Glomerular endothelial cell (primary cell): Measurements from ENCODE around the gene TAF11L4. TPM values are rescaled to one million over a fixed set of nuclear protein-coding genes. Genes with fewer than 3 reads are reported as not detected.
"Not testable (repeated sequence)": the region's sequence is repeated elsewhere in the genome, so short reads cannot be mapped to it uniquely, and the experiment has no call there.

ENCODE experiments used
- DNase-seq: peaks from one replicate; pipeline ENCODE4 v3.0.0-alpha.2; 2011; ENCODE audit warnings: low read depth, low spot score; ENCODE audit errors: extremely low read depth
- total RNA-seq: library from RNA; depleted of rRNA; stranded (reverse); fragments of >200 nt; gene quantifications from 2 replicates; pipeline ENCODE4 v1.2.3, GENCODE V29; 2015

The TAF11L4 gene
- not detected in 2 replicates for total RNA-seq

DNA sequence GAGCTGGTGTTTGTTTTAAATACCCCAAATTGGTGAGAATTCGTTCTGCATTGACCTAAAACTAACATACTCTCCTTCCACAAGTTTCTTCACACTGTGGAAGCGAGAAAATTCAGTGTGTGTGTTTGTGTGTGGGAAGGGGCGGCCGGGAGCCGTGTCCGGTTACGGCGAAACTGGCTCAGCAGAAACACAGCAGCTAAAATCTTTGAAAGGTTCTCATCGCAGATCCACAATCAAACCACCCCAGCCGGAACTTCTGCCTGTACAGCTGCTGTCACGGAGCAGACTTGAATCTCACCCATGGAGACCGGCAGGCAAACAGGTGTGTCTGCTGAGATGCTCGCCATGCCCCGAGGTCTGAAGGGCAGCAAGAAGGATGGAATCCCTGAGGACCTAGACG lies at the start of gene TAF11L4:
TSS of gene TAF11L4 (plus strand) at position 301 of the 400 bp plus-strand sequence.
- DNase-seq: not testable (repeated sequence)

DNA sequence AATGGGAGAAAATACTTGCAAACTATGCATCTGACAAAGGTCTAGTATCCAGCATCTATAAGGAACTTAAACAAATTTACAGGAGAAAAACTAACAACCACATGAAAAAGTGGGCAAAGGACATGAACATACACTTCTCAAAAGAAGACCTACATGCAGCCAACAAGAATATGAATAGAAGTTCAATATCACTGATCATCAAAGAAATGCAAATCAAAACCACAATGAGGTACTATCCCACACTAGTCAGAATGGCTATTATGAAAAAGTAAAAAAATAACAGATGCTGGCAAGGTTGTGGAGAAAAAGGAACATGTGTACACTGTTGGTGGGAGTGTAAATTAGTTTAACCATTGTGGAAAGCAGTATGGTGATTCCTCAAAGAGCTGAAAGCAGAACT lies 46.5 kb upstream of the TAF11L4 start:
- DNase-seq: not testable (repeated sequence)

DNA sequence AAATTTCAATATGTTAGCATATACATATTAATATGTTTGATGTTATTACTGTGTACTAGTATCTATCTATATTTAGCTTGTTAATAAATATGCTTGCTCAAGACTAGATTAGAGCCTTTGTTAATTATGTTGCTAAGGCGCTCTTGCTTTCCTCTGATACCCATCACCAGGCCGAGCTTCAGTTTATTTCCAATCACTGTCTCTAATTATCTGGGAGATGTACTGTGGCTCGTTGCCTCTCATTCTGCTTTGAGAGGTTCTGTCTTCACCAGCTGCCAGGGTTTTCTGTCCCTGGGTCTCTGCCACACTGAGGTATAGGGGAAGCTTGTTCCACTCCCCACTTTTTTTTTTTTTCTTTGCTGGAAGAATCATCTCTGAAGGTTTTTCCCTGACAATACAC lies 44.6 kb upstream of the TAF11L4 start:
- no peak for DNase-seq

- DNase-seq: no peak
These were observed 43.9 kb upstream of the TAF11L4 start for GRCh38 chr5:17477573-17478265.

GRCh38 chr5:17481378-17481777 lies 40.2 kb upstream of the TAF11L4 start:
- DNase-seq: no peak

- DNase-seq: no peak
These were observed 38.8 kb upstream of the TAF11L4 start for GRCh38 chr5:17482790-17483189.

DNA sequence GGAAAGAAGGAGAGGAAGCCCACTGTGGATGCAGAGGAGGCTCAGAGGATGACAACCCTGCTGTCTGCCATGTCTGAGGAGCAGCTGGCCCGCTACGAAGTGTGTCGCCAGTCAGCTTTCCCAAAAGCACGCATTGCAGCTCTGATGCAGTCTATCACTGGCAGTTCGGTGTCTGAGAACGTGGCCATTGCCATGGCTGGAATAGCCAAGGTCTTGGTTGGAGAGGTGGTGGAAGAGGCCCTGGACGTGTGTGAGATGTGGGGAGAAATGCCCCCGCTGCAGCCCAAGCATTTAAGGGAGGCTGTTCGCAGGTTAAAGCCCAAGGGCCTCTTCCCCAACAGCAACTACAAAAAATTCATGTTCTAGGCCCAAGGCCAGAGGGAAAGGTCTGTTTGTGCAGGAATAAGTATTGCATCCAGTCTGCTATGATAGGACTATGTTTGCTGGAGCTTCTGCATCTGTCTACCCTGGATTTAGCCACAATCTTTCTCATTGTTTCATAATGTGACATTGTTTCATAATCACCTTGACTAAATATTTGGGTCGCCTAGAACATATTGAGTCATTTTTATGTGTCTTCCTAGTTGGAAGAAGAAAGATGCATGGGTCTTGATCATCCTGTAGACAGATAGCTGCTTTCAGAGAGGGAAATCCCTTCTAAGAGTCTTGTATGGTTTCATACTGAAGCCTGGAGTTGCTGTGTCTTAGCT lies 35.0 kb upstream of the TAF11L4 start:
- not testable (repeated sequence) for DNase-seq

DNA sequence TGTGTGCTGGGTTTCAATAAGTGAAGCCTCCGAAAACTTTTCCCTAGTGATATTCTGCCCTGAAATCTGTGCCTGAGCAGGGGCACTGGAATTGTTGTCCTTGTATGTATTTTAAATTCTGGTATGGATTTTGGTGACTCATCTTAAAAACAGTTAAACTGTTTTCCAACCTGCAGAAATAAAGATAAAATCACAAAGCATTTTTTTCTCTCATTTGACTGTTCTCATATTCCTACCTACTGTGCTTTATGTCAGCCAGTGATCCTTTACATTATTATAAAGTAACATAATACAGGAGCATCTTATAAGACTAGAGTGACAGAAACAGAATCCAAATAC lies 34.5 kb upstream of the TAF11L4 start:
- DNase-seq: no peak

DNA sequence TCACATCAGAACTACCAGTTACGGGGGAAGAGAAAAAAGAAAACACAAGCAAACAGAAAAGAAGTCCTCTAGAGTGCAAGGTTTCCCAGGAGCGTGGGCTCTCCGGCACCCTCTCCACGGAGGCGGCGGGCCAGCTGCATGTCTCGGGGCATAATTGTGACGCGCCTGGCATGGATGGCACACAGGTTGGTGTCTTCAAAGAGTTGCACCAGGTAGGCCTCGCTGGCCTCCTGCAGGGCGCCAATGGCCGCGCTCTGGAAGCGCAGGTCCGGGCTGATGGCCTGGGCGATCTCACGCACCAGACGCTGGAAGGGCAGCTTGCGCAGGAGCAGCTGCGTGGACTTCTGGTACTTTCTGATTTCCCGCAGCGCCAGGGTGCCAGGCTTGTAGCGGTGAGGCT lies 30.3 kb upstream of the TAF11L4 start:
- not testable (repeated sequence) for DNase-seq

GRCh38 chr5:17492770-17493169 lies 28.8 kb upstream of the TAF11L4 start:
- DNase-seq: no peak

- no peak for DNase-seq
These were observed 24.2 kb upstream of the TAF11L4 start for GRCh38 chr5:17497446-17497845.

- not testable (repeated sequence) for DNase-seq
These were observed 23.7 kb upstream of the TAF11L4 start, which contains the start of gene TAF11L2 for GRCh38 chr5:17497931-17498330. Gene TAF11L2 (plus strand): TSS chr5:17498231.

DNA sequence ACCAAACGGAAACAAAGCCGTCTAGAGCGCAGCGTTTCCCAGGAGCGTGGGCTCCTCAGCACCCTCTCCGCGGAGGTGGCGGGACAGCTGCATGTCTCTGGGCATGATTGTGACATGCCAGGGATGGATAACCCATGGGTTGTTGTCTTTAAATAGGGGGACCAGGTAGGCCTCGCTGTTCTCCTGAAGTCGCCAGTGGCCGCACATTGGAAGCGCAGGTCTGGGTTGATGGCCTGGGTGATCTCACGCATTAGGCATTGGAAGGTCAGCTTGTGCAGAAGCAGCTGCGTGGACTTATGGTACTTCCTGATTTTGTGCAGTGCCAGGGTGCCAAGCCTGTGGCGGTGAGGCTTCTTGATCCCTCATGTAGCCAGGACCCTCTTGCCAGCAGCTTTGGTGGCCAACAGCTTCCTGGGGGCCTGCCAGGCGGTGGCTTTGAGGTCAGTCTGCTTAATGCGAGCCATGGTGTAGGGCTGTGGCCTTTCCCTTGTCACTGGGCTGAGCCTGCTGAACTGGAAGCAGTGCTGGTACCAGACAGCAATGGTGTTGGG lies 9.8 kb upstream of the TAF11L4 start:
- no peak for DNase-seq

GRCh38 chr5:17517526-17517925 lies 4.1 kb upstream of the TAF11L4 start:
- DNase-seq: not testable (repeated sequence)

DNA sequence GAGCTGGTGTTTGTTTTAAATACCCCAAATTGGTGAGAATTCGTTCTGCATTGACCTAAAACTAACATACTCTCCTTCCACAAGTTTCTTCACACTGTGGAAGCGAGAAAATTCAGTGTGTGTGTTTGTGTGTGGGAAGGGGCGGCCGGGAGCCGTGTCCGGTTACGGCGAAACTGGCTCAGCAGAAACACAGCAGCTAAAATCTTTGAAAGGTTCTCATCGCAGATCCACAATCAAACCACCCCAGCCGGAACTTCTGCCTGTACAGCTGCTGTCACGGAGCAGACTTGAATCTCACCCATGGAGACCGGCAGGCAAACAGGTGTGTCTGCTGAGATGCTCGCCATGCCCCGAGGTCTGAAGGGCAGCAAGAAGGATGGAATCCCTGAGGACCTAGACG lies 3.5 kb upstream of the TAF11L4 start, which contains the start of gene TAF11L3:
TSS of gene TAF11L3 (plus strand) at position 301 of the 400 bp plus-strand sequence.
- not testable (repeated sequence) for DNase-seq

DNA sequence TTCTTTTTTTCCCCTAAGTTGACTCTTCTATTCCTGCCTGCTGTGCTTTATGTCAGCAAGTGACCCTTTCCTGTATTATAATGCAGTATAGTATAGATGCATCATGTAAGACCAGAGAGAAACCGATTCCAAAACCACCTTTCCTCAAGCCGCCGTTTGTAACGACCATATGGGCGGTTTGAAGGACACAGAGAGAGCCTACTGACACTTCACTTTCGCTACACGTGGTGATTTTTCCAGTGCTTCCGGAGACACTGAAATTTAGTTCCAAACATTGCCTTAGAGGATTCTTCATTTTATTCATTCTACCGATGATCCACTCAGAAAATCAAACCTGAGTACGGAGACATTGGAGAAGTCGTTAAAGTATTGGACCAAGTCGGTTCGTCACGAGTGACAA lies 2.1 kb upstream of the TAF11L4 start:
- not testable (repeated sequence) for DNase-seq

DNA sequence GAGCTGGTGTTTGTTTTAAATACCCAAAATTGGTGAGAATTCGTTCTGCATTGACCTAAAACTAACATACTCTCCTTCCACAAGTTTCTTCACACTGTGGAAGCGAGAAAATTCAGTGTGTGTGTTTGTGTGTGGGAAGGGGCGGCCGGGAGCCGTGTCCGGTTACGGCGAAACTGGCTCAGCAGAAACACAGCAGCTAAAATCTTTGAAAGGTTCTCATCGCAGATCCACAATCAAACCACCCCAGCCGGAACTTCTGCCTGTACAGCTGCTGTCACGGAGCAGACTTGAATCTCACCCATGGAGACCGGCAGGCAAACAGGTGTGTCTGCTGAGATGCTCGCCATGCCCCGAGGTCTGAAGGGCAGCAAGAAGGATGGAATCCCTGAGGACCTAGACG lies 3.3 kb downstream of the TAF11L4 start, which contains the start of gene TAF11L5:
TSS of gene TAF11L5 (plus strand) at position 301 of the 400 bp plus-strand sequence.
- not testable (repeated sequence) for DNase-seq

DNA sequence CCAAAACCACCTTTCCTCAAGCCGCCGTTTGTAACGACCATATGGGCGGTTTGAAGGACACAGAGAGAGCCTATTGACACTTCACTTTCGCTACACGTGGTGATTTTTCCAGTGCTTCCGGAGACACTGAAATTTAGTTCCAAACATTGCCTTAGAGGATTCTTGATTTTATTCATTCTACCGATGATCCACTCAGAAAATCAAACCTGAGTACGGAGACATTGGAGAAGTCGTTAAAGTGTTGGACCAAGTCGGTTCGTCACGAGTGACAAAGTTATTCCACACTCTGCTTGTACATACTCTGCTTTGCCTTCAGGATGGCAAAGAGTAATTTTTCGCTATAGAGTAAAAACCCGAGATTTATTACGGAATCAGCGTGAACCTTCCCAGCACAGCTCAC lies 4.9 kb downstream of the TAF11L4 start:
- not testable (repeated sequence) for DNase-seq

GRCh38 chr5:17528369-17528768 lies 6.8 kb downstream of the TAF11L4 start, which contains the start of gene TAF11L6:
Gene TAF11L6 (plus strand): TSS chr5:17528669.
- DNase-seq: not testable (repeated sequence)
